BLaER1 treated with 17β-estradiol and CSF1 and Interleukin-3, amounts not matched to agents 10 nM and 100 nM (cell line): ENCODE data around the gene MGAT4B.
A peak's percentile ranks its signal among the peaks of the same experiment; 100 is the strongest.

Experiments used
- H3K27ac ChIP-seq, 11 experiments: shearing (Covaris generic); formaldehyde crosslinking; 2 replicates each; pipeline ENCODE4 v1.8.1; 2022
- H3K27me3 ChIP-seq, 11 experiments: shearing (Covaris generic); formaldehyde crosslinking; 2 replicates each; pipeline ENCODE4 v1.8.1; 2022
- H3K36me3 ChIP-seq, 11 experiments: shearing (Covaris generic); formaldehyde crosslinking; 2 replicates each; pipeline ENCODE4 v1.8.1; 2022
- H3K4me1 ChIP-seq, 10 experiments: shearing (Covaris generic); formaldehyde crosslinking; 2 replicates each; pipeline ENCODE4 v1.8.1; 2022
- H3K4me2 ChIP-seq, 11 experiments: shearing (Covaris generic); formaldehyde crosslinking; 2 replicates each; pipeline ENCODE4 v1.8.1; 2022
- H3K4me3 ChIP-seq, 10 experiments: shearing (Covaris generic); formaldehyde crosslinking; 2 replicates each; pipeline ENCODE4 v1.8.1; 2022
- H3K9ac ChIP-seq, 11 experiments: shearing (Covaris generic); formaldehyde crosslinking; 2 replicates each; pipeline ENCODE4 v1.8.1; 2022
- H3K9me3 ChIP-seq, 11 experiments: shearing (Covaris generic); formaldehyde crosslinking; replicated peaks in 1 of 11; 2 replicates each; pipeline ENCODE4 v1.8.1; 2022
- H4K20me1 ChIP-seq, 11 experiments: shearing (Covaris generic); formaldehyde crosslinking; 2 replicates each; pipeline ENCODE4 v1.8.1; 2022
- Cebpa-rat ChIP-seq, 11 experiments: shearing (Covaris generic); IDR thresholded peaks; 2 replicates each; pipeline ENCODE4 v1.8.1; 2022

The MGAT4B gene

GRCh38 chr5:179822444-179822990, 15.9 kb upstream of the MGAT4B start:
- TF ChIP-seq Cebpa-rat (IDR thresholded peaks at IDR 0.05) = no peak
- Histone ChIP-seq H3K4me2 (peak overlapping the region; percentile 89 to 100 (median 98)), H4K20me1 (peaks cover 50 to 68% (median 67%) of the 10 kb centered on the region in 11 experiments), H3K4me3 (peak overlapping the region in 9 of 10 experiments; percentile 87 to 100 (median 99); a peak in 15 of 20 replicates), H3K4me1 (peaks cover 48 to 88% (median 59%) of the 10 kb centered on the region in 10 experiments), H3K9ac (peak overlapping the region; percentile 12 to 99 (median 98); a peak in 18 of 22 replicates), H3K27ac (peak overlapping the region in 1 of 11 experiments; percentile 38; a peak in 1 of 22 replicates), H3K9me3 (no peaks in the 10 kb centered on the region), H3K36me3 (peaks cover 48 to 57% (median 52%) of the 10 kb centered on the region in 11 experiments), H3K27me3 (peaks cover 3 to 12% (median 11%) of the 10 kb centered on the region in 11 experiments)

DNA sequence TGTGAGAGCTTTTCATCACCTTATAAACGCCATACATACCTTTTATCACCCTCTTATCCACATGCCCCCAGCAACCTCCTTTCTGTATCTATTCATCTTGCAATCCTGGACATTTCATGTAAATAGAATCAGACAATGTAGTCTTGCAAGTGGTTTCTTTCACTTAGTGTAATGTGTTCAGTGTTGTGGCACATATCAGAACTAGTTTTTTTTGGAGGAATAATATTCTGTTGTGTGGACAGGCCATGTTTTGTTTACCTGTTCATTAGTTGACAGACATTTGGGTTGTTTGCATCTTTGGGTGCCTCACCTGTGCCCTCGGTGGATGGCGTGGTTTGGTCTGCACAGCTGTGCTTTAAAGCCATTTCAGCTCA, 15.4 kb upstream of the MGAT4B start:
- no peak for TF ChIP-seq Cebpa-rat (IDR thresholded peaks at IDR 0.05)
- Histone ChIP-seq H3K36me3 (peaks cover 47 to 53% (median 48%) of the 10 kb centered on the region in 11 experiments), H3K9ac (peak overlapping the region; percentile 91 to 99 (median 98); a peak in 21 of 22 replicates), H3K4me1 (peaks cover 49 to 88% (median 59%) of the 10 kb centered on the region in 10 experiments), H3K27ac (peak overlapping the region in 5 of 11 experiments; percentile 89 to 98 (median 97); a peak in 4 of 22 replicates), H3K4me3 (peak overlapping the region; percentile 87 to 100 (median 98)), H4K20me1 (peaks cover 50 to 68% (median 63%) of the 10 kb centered on the region in 11 experiments), H3K4me2 (peak overlapping the region; percentile 89 to 100 (median 98)), H3K27me3 (peaks cover 7 to 17% (median 16%) of the 10 kb centered on the region in 11 experiments), H3K9me3 (no peaks in the 10 kb centered on the region)

- peak overlapping the region; percentile 89 to 100 (median 98) for H3K4me2 ChIP-seq
- H4K20me1 ChIP-seq = peaks cover 50 to 68% (median 57%) of the 10 kb centered on the region in 11 experiments
- no peak for TF ChIP-seq Cebpa-rat (IDR thresholded peaks at IDR 0.05)
- H3K9ac ChIP-seq = peak overlapping the region; percentile 91 to 99 (median 98)
- H3K9me3 ChIP-seq = no peaks in the 10 kb centered on the region
- H3K27me3 ChIP-seq = peaks cover 13 to 22% (median 21%) of the 10 kb centered on the region in 11 experiments
- H3K36me3 ChIP-seq = peaks cover 41 to 47% (median 43%) of the 10 kb centered on the region in 11 experiments
- peak overlapping the region; percentile 89 to 98 (median 94) for H3K27ac ChIP-seq
- peak overlapping the region; percentile 87 to 100 (median 98) for H3K4me3 ChIP-seq
- H3K4me1 ChIP-seq = peaks cover 50 to 88% (median 60%) of the 10 kb centered on the region in 10 experiments
Observed at GRCh38 chr5:179821298-179822058, 14.8 kb upstream of the MGAT4B start.

- Histone ChIP-seq H3K4me1 (peaks cover 50 to 81% (median 59%) of the 10 kb centered on the region in 10 experiments), H3K9me3 (no peaks in the 10 kb centered on the region), H3K9ac (peak within 1 kb of the TSS; percentile 91 to 99 (median 98)), H3K4me2 (peak within 1 kb of the TSS; percentile 89 to 100 (median 98)), H4K20me1 (peaks cover 44 to 68% (median 49%) of the 10 kb centered on the region in 11 experiments), H3K27me3 (peaks cover 19 to 30% (median 29%) of the 10 kb centered on the region in 11 experiments), H3K27ac (peak within 1 kb of the TSS; percentile 89 to 98 (median 94)), H3K36me3 (peaks cover 33 to 45% (median 41%) of the 10 kb centered on the region in 11 experiments), H3K4me3 (peak within 1 kb of the TSS; percentile 87 to 100 (median 98))
- no peak for TF ChIP-seq Cebpa-rat (IDR thresholded peaks at IDR 0.05)
Observed at GRCh38 chr5:179820483-179821297, 14.0 kb upstream of the MGAT4B start, which contains the start of gene SQSTM1. Gene SQSTM1, plus strand, starts transcription at chr5:179820905. Its CDS starts 32 bp downstream, at chr5:179820937.

GRCh38 chr5:179820127-179820482, 13.4 kb upstream of the MGAT4B start:
- H3K4me2 ChIP-seq = peak overlapping the region; percentile 89 to 100 (median 98)
- H3K4me1 ChIP-seq = peaks cover 50 to 77% (median 59%) of the 10 kb centered on the region in 10 experiments
- peaks cover 38 to 66% (median 43%) of the 10 kb centered on the region in 11 experiments for H4K20me1 ChIP-seq
- H3K27ac ChIP-seq = peak overlapping the region; percentile 89 to 98 (median 94)
- H3K9ac ChIP-seq = peak overlapping the region; percentile 91 to 99 (median 98)
- peak overlapping the region; percentile 87 to 100 (median 98) for H3K4me3 ChIP-seq
- peaks cover 27 to 44% (median 40%) of the 10 kb centered on the region in 11 experiments for H3K36me3 ChIP-seq
- H3K27me3 ChIP-seq = peaks cover 19 to 34% (median 32%) of the 10 kb centered on the region in 11 experiments
- no peak for TF ChIP-seq Cebpa-rat (IDR thresholded peaks at IDR 0.05)
- no peaks in the 10 kb centered on the region for H3K9me3 ChIP-seq

DNA sequence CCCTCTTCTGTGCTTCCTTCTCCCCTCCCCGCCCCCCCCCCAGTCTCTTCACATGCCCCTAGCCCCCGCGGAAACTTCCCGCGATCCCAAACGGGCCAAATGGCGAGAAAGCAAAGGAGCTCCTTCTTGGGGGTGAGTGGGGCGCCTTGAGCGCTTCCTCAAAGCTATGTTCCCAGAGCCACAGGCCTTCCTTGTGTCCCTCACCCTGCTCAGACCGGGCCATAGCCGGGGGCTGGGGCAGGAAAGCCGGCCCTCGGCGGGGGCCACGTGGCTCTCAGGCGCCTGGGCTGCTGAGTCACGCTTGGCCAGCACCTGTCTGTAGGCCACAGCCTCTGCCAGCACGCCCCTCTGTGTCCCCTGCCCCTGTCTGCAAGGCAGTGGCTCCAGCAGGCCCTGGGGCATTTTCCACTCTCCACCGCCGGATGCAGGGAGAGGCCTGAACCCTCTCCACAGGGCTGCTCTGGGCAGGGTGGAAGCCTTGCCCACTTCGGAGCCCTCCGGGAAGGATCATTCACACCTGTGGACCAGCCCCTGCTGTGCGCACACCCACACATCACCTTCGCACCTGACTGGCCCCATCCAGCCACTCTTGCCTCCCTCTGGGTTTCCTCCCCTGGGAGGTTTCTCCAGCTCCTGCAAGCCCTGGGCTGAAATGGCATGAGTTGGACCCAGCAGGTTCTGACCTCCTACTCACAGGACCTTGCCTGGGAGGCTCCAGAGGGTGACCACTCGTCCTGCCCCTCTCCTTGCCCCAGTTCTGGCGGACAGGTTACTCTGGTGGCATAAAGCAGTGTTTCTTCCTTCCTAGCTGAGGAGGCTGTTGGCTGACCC, 12.8 kb upstream of the MGAT4B start:
- Histone ChIP-seq H3K4me3 (peak overlapping the region; percentile 41 to 100 (median 98); a peak in 18 of 20 replicates), H3K27me3 (peaks cover 19 to 34% (median 32%) of the 10 kb centered on the region in 11 experiments), H3K36me3 (peaks cover 26 to 41% (median 39%) of the 10 kb centered on the region in 11 experiments), H3K4me2 (peak overlapping the region; percentile 89 to 100 (median 98)), H3K27ac (peak overlapping the region; percentile 89 to 98 (median 94)), H3K9ac (peak overlapping the region; percentile 91 to 99 (median 98)), H3K9me3 (no peaks in the 10 kb centered on the region), H4K20me1 (peaks cover 32 to 60% (median 37%) of the 10 kb centered on the region in 11 experiments), H3K4me1 (peaks cover 50 to 71% (median 59%) of the 10 kb centered on the region in 10 experiments)
- no peak for TF ChIP-seq Cebpa-rat (IDR thresholded peaks at IDR 0.05)

DNA sequence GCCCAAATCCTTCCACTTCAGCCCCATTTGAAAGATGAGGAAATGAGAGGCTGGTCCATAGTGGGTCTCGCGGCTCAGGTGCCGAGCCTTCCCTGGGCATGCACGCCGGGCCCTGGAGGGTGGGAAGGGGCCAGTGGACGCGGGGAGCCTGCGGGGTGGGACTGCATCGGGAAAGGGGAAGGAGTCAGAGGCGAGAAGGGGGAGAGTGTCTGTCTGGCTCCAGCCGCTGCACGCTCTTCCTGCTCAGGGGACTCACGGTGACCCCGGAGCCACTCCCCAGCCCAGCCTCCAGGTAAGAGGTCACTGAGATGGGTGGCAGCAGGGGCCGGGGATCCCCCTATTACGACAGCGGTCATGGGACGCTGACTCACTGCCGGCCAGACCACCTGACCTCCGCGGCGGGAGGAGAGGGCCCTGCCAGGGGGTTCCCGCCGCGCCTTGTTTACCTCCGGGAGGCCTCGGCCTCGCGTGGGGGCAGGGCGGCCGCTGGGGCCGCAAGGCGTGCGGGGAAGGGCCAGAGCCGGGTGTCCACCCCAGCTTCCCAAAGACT, 12.2 kb upstream of the MGAT4B start:
- Histone ChIP-seq H3K9ac (peak overlapping the region; percentile 91 to 99 (median 98)), H3K36me3 (peaks cover 25 to 41% (median 37%) of the 10 kb centered on the region in 11 experiments), H3K27ac (peak overlapping the region; percentile 89 to 98 (median 94)), H3K4me1 (peaks cover 50 to 64% (median 59%) of the 10 kb centered on the region in 10 experiments), H4K20me1 (peaks cover 26 to 53% (median 31%) of the 10 kb centered on the region in 11 experiments), H3K4me2 (peak overlapping the region; percentile 89 to 100 (median 98)), H3K9me3 (no peaks in the 10 kb centered on the region), H3K4me3 (peak overlapping the region; percentile 41 to 100 (median 93); a peak in 18 of 20 replicates), H3K27me3 (peaks cover 19 to 34% (median 32%) of the 10 kb centered on the region in 11 experiments)
- TF ChIP-seq Cebpa-rat (IDR thresholded peaks at IDR 0.05) = peak in 1 of 11 experiments; percentile 35; a peak in 1 of 22 replicates
